ENCODE results near the gene FAM50B. TPM values are rescaled to one million over a fixed set of nuclear protein-coding genes. Genes with fewer than 3 reads are reported as not detected.

FAM50B gene
- total and polyA plus RNA-seq, 2 of the 4 experiments (the other 2 are of a cell fraction), result 4.1 to 7.4 TPM

GRCh38 chr6:3808759-3809514 is 40.2 kb upstream of the FAM50B start (continued):
- no peak for TF ChIP-seq USF2 (IDR thresholded peaks at IDR 0.05; ENCODE audit: low read depth, low read length)
- TF ChIP-seq SMC3 (IDR thresholded peaks at IDR 0.05; ENCODE audit: low read depth, low read length), result 0 out of 2 replicates have a peak, but pooled peaks have one; percentile 12

GRCh38 chr6:3809515-3809891 is 39.7 kb upstream of the FAM50B start:
- Histone ChIP-seq H3K9ac (ENCODE audit: low read depth, low read length) (no peak overlapping the region), H2BK20ac (ENCODE audit: low read depth, low read length) (peak overlapping the region; percentile 97), H3K27me3 (ENCODE audit: control insufficient read depth, insufficient read depth, low read length) (no peaks in the 10 kb centered on the region), H3K18ac (ENCODE audit: low read depth, low read length) (peak overlapping the region; percentile 32; the same call in 1 of the 2 replicates), H3K4ac (ENCODE audit: low read depth, low read length) (peak overlapping the region; percentile 96), H3K14ac (replicated peaks; ENCODE audit: low read depth, low read length) (peak overlapping the region; percentile 95), H2AK9ac (replicated peaks; ENCODE audit: low read depth, low read length, poor library complexity) (peak overlapping the region; percentile 26), H2AK5ac (ENCODE audit: low read depth, low read length) (peak overlapping the region; percentile 99), H3K79me1 (ENCODE audit: low read depth in 1 of 2, low read length in 2 of 2) (peaks cover 0 to 17% of the 10 kb centered on the region in 2 experiments; a peak in 1 of 4 replicates), H4K91ac (ENCODE audit: insufficient read depth, low read depth, low read length) (peak overlapping the region; percentile 82), H2AFZ (replicated peaks; ENCODE audit: low read length, poor library complexity) (no peak overlapping the region), H3K56ac (ENCODE audit: extremely low read depth, insufficient read depth, low read length) (0 out of 2 replicates have a peak overlapping the region, but pooled peaks have one; percentile 44), H2BK15ac (ENCODE audit: low read depth, low read length) (peak overlapping the region; percentile 94; the same call in 2 of the 3 replicates), H4K5ac (ENCODE audit: low read depth, low read length) (no peak overlapping the region), H2BK120ac (ENCODE audit: low read depth, low read length) (peak overlapping the region; percentile 95), H4K20me1 (ENCODE audit: insufficient read depth, low read length) (no peaks in the 10 kb centered on the region), H3K9me3 (ENCODE audit: control insufficient read depth, insufficient read depth, low read length) (no peaks in the 10 kb centered on the region), H4K8ac (ENCODE audit: low read depth in 2 of 2, low read length in 2 of 2) (peak overlapping the region in 1 of 2 experiments; percentile 59; a peak in 2 of 4 replicates), H3K36me3 (ENCODE audit: control insufficient read depth, insufficient read depth, low read length) (no peaks in the 10 kb centered on the region), H3K4me3 (ENCODE audit: insufficient read depth, low read depth, low read length) (no peak overlapping the region), H3K27ac (ENCODE audit: insufficient read depth, low read length) (0 out of 2 replicates have a peak overlapping the region, but pooled peaks have one; percentile 8), H3K4me1 (ENCODE audit: control insufficient read depth, insufficient read depth, low read length) (peaks cover 24% of the 10 kb centered on the region), H3K23ac (ENCODE audit: low read depth, low read length) (no peak overlapping the region), H3K4me2 (ENCODE audit: low read depth, low read length) (no peak overlapping the region), H2BK5ac (ENCODE audit: low read depth, low read length, poor library complexity, severe bottlenecking) (peak overlapping the region; percentile 53), H3K9me1 (ENCODE audit: insufficient read depth, low read length) (peaks cover 38% of the 10 kb centered on the region)
- dilution Hi-C loops (cut with HindIII; ENCODE audit: low sequenced_read_pairs, unreplicated experiment), result no loop called here
- no peak for TF ChIP-seq CEBPB (IDR thresholded peaks at IDR 0.05; ENCODE audit: low read depth, low read length)
- TF ChIP-seq CTCF (conservative IDR thresholded peaks at IDR 0.05; ENCODE audit: low read depth, low read length), result no peak
- TF ChIP-seq RAD21 (IDR thresholded peaks at IDR 0.05; ENCODE audit: low read length), result no peak
- no peak for TF ChIP-seq MAZ (IDR thresholded peaks at IDR 0.05; ENCODE audit: borderline replicate concordance, low read depth, low read length)
- no CpG with 5 or more reads among the region's 1 CpG for WGBS, 2 experiments (ENCODE audit: extremely low coverage in 2 of 2, insufficient read length in 1 of 2)
- intact Hi-C loops (cut with micrococcal nuclease), result loop anchor here (5.0 kb wide), 1 partner anchor 33 kb away; no protein-coding TSS in a partner anchor
- DNase-seq (no peak), ATAC-seq (ENCODE audit: low read depth) (no peak)
- ChIA-PET POLR2A (ENCODE audit: unreplicated experiment) (no interaction called here), CTCF (interaction anchor here (1.2 to 1.7 kb wide), 4 partner anchors 40 to 169 kb away, joined by 3 to 7 read pairs (median 3); partner anchors contain the start of gene FAM50B)
- no TSS peak for BruUV-seq (replicated peaks)
- in situ Hi-C loops (cut with MboI; ENCODE audit: low sequenced_read_pairs), result loop anchor here (10.0 kb wide), 1 partner anchor 55 kb away; the partner anchor contains the start of gene PXDC1

Measured in IMR-90 (cell line).